HL-60 (cell line): Measurements from ENCODE around the gene KRTAP3-1.
"Not testable (repeated sequence)": the region's sequence is repeated elsewhere in the genome, so short reads cannot be mapped to it uniquely, and the experiment has no call there.

Experiments used
- DNase-seq, 2 experiments: peaks; one replicate each; pipeline ENCODE4 v3.0.0-alpha.2; 2010 to 2020; ENCODE audit warnings: low read depth in 1 of 2, low spot score in 1 of 2
- H3K27ac ChIP-seq: fragments of 250-450 bp; sonication (Bioruptor Pico); replicated peaks from 2 replicates; pipeline ENCODE4 v1.5.1; 2020; ENCODE audit warnings: mild to moderate bottlenecking, moderate library complexity
- H3K27me3 ChIP-seq: fragments of 250-450 bp; sonication (Bioruptor Pico); 2 replicates; pipeline ENCODE4 v1.5.1; 2021; ENCODE audit warnings: mild to moderate bottlenecking, moderate library complexity; ENCODE audit not compliant: insufficient read depth, poor library complexity, severe bottlenecking
- H3K4me3 ChIP-seq: replicated peaks from 2 replicates; pipeline ENCODE4 v1.5.1; 2011; ENCODE audit warnings: mild to moderate bottlenecking, control low read depth, low read length; ENCODE audit not compliant: insufficient read depth
- CTCF ChIP-seq: IDR thresholded peaks from one replicate; pipeline ENCODE4 v1.5.1; 2011; ENCODE audit warnings: low read length, control low read depth, inconsistent platforms; ENCODE audit not compliant: insufficient read depth
- GABPA ChIP-seq: IDR thresholded peaks from 2 replicates; pipeline ENCODE4 v1.6.1; 2012; ENCODE audit warnings: low read depth
- POLR2AphosphoS5 ChIP-seq: IDR thresholded peaks from 2 replicates; pipeline ENCODE4 v1.6.1; 2012; ENCODE audit warnings: low read depth
- REST ChIP-seq: IDR thresholded peaks from 2 replicates; pipeline ENCODE4 v1.6.1; 2012; ENCODE audit warnings: low read depth; ENCODE audit not compliant: insufficient replicate concordance
- SPI1 ChIP-seq: IDR thresholded peaks from 2 replicates; pipeline ENCODE4 v1.6.1; 2012; ENCODE audit warnings: low read depth, mild to moderate bottlenecking, borderline replicate concordance
- long read RNA-seq: library from polyadenylated mRNA; unstranded; transcript quantifications from one replicate; pipeline ENCODE4 v2.0.0, GENCODE V29; 2020

Gene KRTAP3-1
- long read RNA-seq: 0 reads

- no peak within 1 kb of the TSS for H3K4me3 ChIP-seq
- H3K27ac ChIP-seq: no peak within 1 kb of the TSS
- no peak for TF ChIP-seq REST
- TF ChIP-seq POLR2AphosphoS5: no peak
- TF ChIP-seq CTCF: no peak
- no peak for DNase-seq
- peaks cover 2% of the 10 kb centered on the region for H3K27me3 ChIP-seq
These were observed at the start of gene KRTAP3-1 for GRCh38 chr17:41008811-41009210. TSS of gene KRTAP3-1 (minus strand) at chr17:41009128. CDS start at chr17:41009074, 54 bp downstream.

DNA sequence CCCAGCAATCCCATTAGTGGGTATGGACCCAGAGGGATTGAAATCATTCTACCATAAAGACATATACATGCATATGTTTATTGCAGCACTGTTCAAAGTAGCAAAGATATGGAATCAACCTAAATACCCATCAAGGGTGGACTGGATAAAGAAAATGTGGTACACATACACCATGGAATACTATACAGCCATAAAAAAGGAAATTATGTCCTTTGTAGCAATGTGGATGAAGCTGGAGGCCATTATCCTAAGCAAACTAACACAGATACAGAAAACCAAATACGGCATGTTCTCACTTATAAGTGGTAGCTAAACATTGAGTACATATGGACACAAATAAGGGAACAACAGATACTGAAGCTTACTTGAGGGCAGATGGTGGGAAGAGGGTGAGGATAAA lies 48.6 kb upstream of the KRTAP3-1 start:
- TF ChIP-seq SPI1 (no peak), POLR2AphosphoS5 (no peak)

GRCh38 chr17:41055130-41055529 lies 46.2 kb upstream of the KRTAP3-1 start, which contains the start of gene KRTAP2-2:
TSS of gene KRTAP2-2 (minus strand) at chr17:41055230. CDS start at chr17:41055211, 19 bp downstream.
- not testable (repeated sequence) for H3K27ac ChIP-seq

More for the DNA sequence above, 48.6 kb upstream of the KRTAP3-1 start:
- H3K4me3 ChIP-seq: no peak overlapping the region
- no peak overlapping the region for H3K27ac ChIP-seq
- DNase-seq: no peak
- peaks cover 2% of the 10 kb centered on the region for H3K27me3 ChIP-seq

DNA sequence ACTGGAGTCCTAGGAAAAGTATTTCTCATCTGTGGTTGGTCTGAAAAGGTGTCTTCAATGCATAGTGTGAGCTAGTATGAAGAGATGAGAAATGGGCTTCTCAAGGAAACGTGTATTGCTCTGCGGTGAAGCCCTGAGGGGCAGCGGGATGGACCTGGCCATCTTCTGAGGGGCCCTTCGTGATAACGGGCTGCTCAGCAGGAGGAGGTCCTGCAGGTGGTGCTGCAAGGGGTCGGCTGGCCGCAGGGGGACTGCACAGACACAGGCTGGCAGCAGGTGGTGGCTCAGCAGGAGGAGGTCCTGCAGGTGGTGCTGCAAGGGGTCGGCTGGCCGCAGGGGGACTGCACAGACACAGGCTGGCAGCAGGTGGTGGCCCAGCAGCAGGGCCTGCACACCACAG lies 45.6 kb upstream of the KRTAP3-1 start:
- not testable (repeated sequence) for H3K4me3 ChIP-seq, H3K27me3 ChIP-seq, DNase-seq, H3K27ac ChIP-seq

More at GRCh38 chr17:41055130-41055529, 46.2 kb upstream of the KRTAP3-1 start, which contains the start of gene KRTAP2-2:
- not testable (repeated sequence) for DNase-seq, H3K4me3 ChIP-seq, H3K27me3 ChIP-seq

- Histone ChIP-seq H3K27me3 (no peaks in the 10 kb centered on the region), H3K27ac (no peak overlapping the region), H3K4me3 (no peak overlapping the region)
- TF ChIP-seq GABPA (no peak), SPI1 (no peak), CTCF (no peak), POLR2AphosphoS5 (no peak), REST (no peak)
- DNase-seq: no peak
These were observed 45.1 kb upstream of the KRTAP3-1 start for GRCh38 chr17:41054025-41054424.
